PC-3 (cell line): ENCODE results near the gene DLG5. TPM values are rescaled to one million over a fixed set of nuclear protein-coding genes. Genes with fewer than 3 reads are reported as not detected.

Experiments
- ATAC-seq: fragments of 200-7000 bp; cut with Tn5 transposase; 2 replicates; pipeline ENCODE4 v1.9.1; 2020; ENCODE audit warnings: mild to moderate bottlenecking, moderate library complexity
- BruUV-seq: library from RNA; stranded (reverse); fragments of 400-500 nt; replicated peaks from 2 replicates; lab custom pipeline; 2021; lab: Mats Ljungman, UMichigan
- CTCF ChIA-PET: fragments of 300-600 bp; sonication (Branson Sonifier 250); formaldehyde crosslinking; loops from one replicate; lab custom pipeline; 2022; ENCODE audit warnings: antibody characterized with exemption; lab: Charles Lee
- POLR2A ChIA-PET: fragments of 300-600 bp; sonication (Branson Sonifier 250); formaldehyde crosslinking; loops from one replicate; lab custom pipeline; 2022; ENCODE audit warnings: antibody characterized with exemption; ENCODE audit not compliant: unreplicated experiment; lab: Charles Lee
- DNase-seq: peaks from one replicate; pipeline ENCODE4 v3.0.0-alpha.2; 2015
- H2AFZ ChIP-seq: fragments of 300-600 bp; sonication (generic); 2 replicates; pipeline ENCODE4 v1.6.0; 2016; ENCODE audit warnings: antibody characterized with exemption, low read length
- H3F3A ChIP-seq: fragments of 300-600 bp; sonication (generic); one replicate; pipeline ENCODE4 v1.6.0; 2017; ENCODE audit warnings: antibody characterized with exemption, low read length, control low read depth, mild to moderate bottlenecking; ENCODE audit not compliant: unreplicated experiment
- H3K27ac ChIP-seq: fragments of 300-600 bp; sonication (generic); 2 replicates; pipeline ENCODE4 v1.5.1; 2016; ENCODE audit warnings: mild to moderate bottlenecking, low read length
- H3K27me3 ChIP-seq: fragments of 300-600 bp; sonication (generic); 2 replicates; pipeline ENCODE4 v1.6.1; 2016; ENCODE audit warnings: low read length, mixed read lengths
- H3K36me3 ChIP-seq: fragments of 300-600 bp; sonication (generic); 2 replicates; pipeline ENCODE4 v1.6.1; 2016; ENCODE audit warnings: low read depth, mixed run types, low read length, mixed read lengths
- H3K4me1 ChIP-seq: fragments of 300-600 bp; sonication (generic); 2 replicates; pipeline ENCODE4 v1.5.1; 2016; ENCODE audit warnings: low read length; ENCODE audit not compliant: insufficient read depth
- H3K4me2 ChIP-seq: fragments of 300-600 bp; sonication (generic); 2 replicates; pipeline ENCODE4 v1.6.0; 2016; ENCODE audit warnings: low read length
- H3K4me3 ChIP-seq: fragments of 300-600 bp; sonication (generic); 2 replicates; pipeline ENCODE4 v1.5.1; 2016; ENCODE audit warnings: mild to moderate bottlenecking, low read length, mixed read lengths
- H3K79me2 ChIP-seq: fragments of 300-600 bp; sonication (generic); 2 replicates; pipeline ENCODE4 v1.6.1; 2017; ENCODE audit warnings: low read length, mixed read lengths
- H3K9ac ChIP-seq: fragments of 300-600 bp; sonication (generic); 2 replicates; pipeline ENCODE4 v1.6.0; 2016; ENCODE audit warnings: mild to moderate bottlenecking, low read length
- H3K9me2 ChIP-seq: fragments of 300-600 bp; sonication (generic); replicated peaks from 2 replicates; pipeline ENCODE4 v1.6.1; 2016; ENCODE audit warnings: mixed run types, low read length, mixed read lengths
- H3K9me3 ChIP-seq: fragments of 300-600 bp; sonication (generic); 2 replicates; pipeline ENCODE4 v1.6.1; 2016; ENCODE audit warnings: low read length, mixed read lengths
- H4K20me1 ChIP-seq: fragments of 300-600 bp; sonication (generic); 2 replicates; pipeline ENCODE4 v1.6.1; 2016; ENCODE audit warnings: low read length, mixed read lengths
- CTCF ChIP-seq: fragments of 300-600 bp; sonication (generic); conservative IDR thresholded peaks from 2 replicates; pipeline ENCODE4 v1.5.1; 2017; ENCODE audit warnings: antibody characterized with exemption, low read depth, mild to moderate bottlenecking, low read length
- EZH2 ChIP-seq: fragments of 300-600 bp; sonication (generic); IDR thresholded peaks from one replicate; pipeline ENCODE4 v1.6.1; 2017; ENCODE audit warnings: antibody characterized with exemption, mild to moderate bottlenecking, low read length; ENCODE audit not compliant: unreplicated experiment
- EZH2phosphoT487 ChIP-seq: fragments of 300-600 bp; sonication (generic); IDR thresholded peaks from 2 replicates; pipeline ENCODE4 v1.6.1; 2018; ENCODE audit warnings: mild to moderate bottlenecking, antibody characterized with exemption, low read length, borderline replicate concordance
- intact Hi-C: fragments of 100-400 bp; cut with micrococcal nuclease; formaldehyde crosslinking; loops from 2 replicates; pipeline ENCODE4 v1.9.0; 2023
- total RNA-seq: library from RNA; depleted of rRNA; stranded (reverse); fragments of >200 nt; gene quantifications from 2 replicates; pipeline ENCODE4 v1.2.3, GENCODE V29; 2014

Gene DLG5
- total RNA-seq, 1 experiment from 2014 or later = 118 TPM

GRCh38 chr10:77832238-77832637, 94.3 kb downstream of the DLG5 start:
- peak; percentile 11; the same call in 1 of the 2 replicates for ATAC-seq
- Histone ChIP-seq H3K27ac (no peak overlapping the region), H3K36me3 (peaks cover 65% of the 10 kb centered on the region), H3K27me3 (no peaks in the 10 kb centered on the region), H3K4me2 (no peak overlapping the region), H2AFZ (no peak overlapping the region), H3K79me2 (no peaks in the 10 kb centered on the region), H4K20me1 (no peaks in the 10 kb centered on the region), H3F3A (no peaks in the 10 kb centered on the region), H3K4me3 (no peak overlapping the region), H3K4me1 (peaks cover 13% of the 10 kb centered on the region), H3K9me3 (no peaks in the 10 kb centered on the region), H3K9me2 (no peaks in the 10 kb centered on the region), H3K9ac (no peak overlapping the region)
- DNase-seq = no peak
- intact Hi-C loops = no loop called here
- ChIA-PET CTCF (interaction anchor here (0.6 kb wide), 1 partner anchor 877 kb away, joined by 10 read pairs; no protein-coding TSS in a partner anchor), POLR2A (interaction anchor here (0.6 kb wide), 1 partner anchor 195 kb away, joined by 6 read pairs; the partner anchor contains the start of gene KCNMA1)
- BruUV-seq = no TSS peak
- TF ChIP-seq CTCF (no peak), EZH2 (no peak), EZH2phosphoT487 (no peak)

- no TSS peak for BruUV-seq
- Histone ChIP-seq H3F3A (no peaks in the 10 kb centered on the region), H2AFZ (no peak overlapping the region), H3K4me3 (no peak overlapping the region), H4K20me1 (no peaks in the 10 kb centered on the region), H3K9ac (no peak overlapping the region), H3K4me2 (no peak overlapping the region), H3K9me2 (no peaks in the 10 kb centered on the region), H3K9me3 (no peaks in the 10 kb centered on the region), H3K27ac (no peak overlapping the region), H3K27me3 (no peaks in the 10 kb centered on the region), H3K79me2 (no peaks in the 10 kb centered on the region), H3K4me1 (peaks cover 4% of the 10 kb centered on the region; the same call in 1 of the 2 replicates), H3K36me3 (peaks cover 71% of the 10 kb centered on the region)
- CTCF ChIA-PET = no interaction called here
- DNase-seq (no peak), ATAC-seq (no peak)
- intact Hi-C loops = no loop called here
- TF ChIP-seq EZH2phosphoT487 = no peak
- no peak for TF ChIP-seq EZH2
- TF ChIP-seq CTCF = no peak
- POLR2A ChIA-PET = no interaction called here
Measured at GRCh38 chr10:77829356-77829755, 97.2 kb downstream of the DLG5 start.

DNA sequence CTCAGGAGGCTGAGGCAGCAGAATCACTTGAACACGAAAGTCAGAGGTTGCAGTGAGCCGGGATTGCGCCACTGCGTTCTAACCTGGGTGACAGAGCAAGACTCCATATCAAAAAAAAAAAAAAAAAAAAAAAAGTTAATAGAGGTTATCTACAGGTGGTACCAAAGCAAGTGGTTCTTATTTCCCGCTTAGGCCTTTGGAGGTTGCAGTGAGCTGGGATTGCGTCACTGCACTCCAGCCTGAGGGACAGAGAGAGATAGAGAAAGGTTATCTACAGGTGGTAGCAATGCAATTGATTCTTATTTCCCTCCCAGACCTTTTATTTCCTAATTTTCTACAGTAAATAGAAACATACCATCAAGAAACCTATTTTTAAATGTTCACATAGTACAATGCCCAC, 98.2 kb downstream of the DLG5 start:
- Histone ChIP-seq H3K27ac (no peak overlapping the region), H3K4me2 (no peak overlapping the region), H3K9ac (no peak overlapping the region), H3F3A (no peaks in the 10 kb centered on the region), H3K9me2 (no peaks in the 10 kb centered on the region), H3K4me3 (no peak overlapping the region), H3K4me1 (peaks cover 4% of the 10 kb centered on the region; the same call in 1 of the 2 replicates), H3K79me2 (no peaks in the 10 kb centered on the region), H3K36me3 (peaks cover 66% of the 10 kb centered on the region), H2AFZ (no peak overlapping the region), H4K20me1 (no peaks in the 10 kb centered on the region), H3K27me3 (no peaks in the 10 kb centered on the region), H3K9me3 (no peaks in the 10 kb centered on the region)
- ATAC-seq = no peak
- intact Hi-C loops = no loop called here
- CTCF ChIA-PET = no interaction called here
- BruUV-seq = no TSS peak
- no peak for DNase-seq
- no peak for TF ChIP-seq EZH2phosphoT487
- no peak for TF ChIP-seq CTCF
- TF ChIP-seq EZH2 = no peak
- POLR2A ChIA-PET = no interaction called here
